GM10266 (cell line): Measurements from ENCODE around the gene FUBP1.
"Not testable (repeated sequence)": the region's sequence is repeated elsewhere in the genome, so short reads cannot be mapped to it uniquely, and the experiment has no call there.

Source experiments
- DNase-seq: peaks from one replicate; pipeline ENCODE4 v3.0.0; 2012; ENCODE audit errors: extremely low spot score
- TF ChIP-seq, protein P1 (sequence below): IDR thresholded peaks from 2 replicates; pipeline ENCODE4 v1.5.1; 2012; ENCODE audit warnings: mild to moderate bottlenecking, low read depth; ENCODE audit not compliant: control insufficient read depth, insufficient read depth; ENCODE audit errors: missing control alignments

The FUBP1 gene

DNA sequence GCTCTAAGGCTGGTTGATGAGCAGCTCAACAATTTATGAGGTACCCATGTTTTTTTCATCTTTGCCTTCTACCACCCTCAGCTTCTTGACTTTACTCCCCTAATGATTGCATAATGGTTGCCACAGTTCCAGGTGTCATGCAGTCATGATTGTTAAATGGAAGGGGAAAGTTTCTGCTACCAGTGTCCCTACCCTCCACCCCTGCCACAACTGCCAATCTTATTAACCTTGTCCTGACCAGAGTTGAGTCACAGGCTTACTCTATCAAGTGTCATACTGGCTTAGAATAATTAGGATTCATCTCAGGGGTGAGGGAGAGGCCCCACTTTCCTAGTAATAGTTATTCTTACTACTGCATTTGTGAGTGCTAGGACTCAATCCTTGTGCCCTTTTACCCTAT, 7.9 kb upstream of the FUBP1 start:
- TF ChIP-seq, protein P1, sequence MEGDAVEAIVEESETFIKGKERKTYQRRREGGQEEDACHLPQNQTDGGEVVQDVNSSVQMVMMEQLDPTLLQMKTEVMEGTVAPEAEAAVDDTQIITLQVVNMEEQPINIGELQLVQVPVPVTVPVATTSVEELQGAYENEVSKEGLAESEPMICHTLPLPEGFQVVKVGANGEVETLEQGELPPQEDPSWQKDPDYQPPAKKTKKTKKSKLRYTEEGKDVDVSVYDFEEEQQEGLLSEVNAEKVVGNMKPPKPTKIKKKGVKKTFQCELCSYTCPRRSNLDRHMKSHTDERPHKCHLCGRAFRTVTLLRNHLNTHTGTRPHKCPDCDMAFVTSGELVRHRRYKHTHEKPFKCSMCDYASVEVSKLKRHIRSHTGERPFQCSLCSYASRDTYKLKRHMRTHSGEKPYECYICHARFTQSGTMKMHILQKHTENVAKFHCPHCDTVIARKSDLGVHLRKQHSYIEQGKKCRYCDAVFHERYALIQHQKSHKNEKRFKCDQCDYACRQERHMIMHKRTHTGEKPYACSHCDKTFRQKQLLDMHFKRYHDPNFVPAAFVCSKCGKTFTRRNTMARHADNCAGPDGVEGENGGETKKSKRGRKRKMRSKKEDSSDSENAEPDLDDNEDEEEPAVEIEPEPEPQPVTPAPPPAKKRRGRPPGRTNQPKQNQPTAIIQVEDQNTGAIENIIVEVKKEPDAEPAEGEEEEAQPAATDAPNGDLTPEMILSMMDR, result no peak
- no peak for DNase-seq

DNA sequence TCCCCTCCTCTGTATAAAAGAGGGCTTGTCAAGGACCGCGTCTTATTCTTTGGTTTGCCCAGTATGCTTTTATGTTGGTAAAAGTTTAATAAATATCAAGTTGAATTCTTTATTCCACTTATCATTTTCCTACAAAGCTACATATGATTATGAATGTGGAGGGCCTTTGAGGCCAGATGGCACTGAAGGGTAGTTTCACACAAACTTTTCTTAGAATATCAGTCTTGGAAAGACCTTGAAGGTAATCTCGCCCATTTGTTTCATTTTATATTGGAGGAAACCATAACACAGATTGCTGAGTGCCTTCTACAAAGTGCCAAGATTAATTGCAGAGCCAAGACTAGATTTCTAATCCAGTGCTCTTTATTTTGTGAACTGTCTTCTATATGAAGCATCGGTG, 5.8 kb upstream of the FUBP1 start:
- no peak for DNase-seq
- TF ChIP-seq, protein P1, result no peak

DNA sequence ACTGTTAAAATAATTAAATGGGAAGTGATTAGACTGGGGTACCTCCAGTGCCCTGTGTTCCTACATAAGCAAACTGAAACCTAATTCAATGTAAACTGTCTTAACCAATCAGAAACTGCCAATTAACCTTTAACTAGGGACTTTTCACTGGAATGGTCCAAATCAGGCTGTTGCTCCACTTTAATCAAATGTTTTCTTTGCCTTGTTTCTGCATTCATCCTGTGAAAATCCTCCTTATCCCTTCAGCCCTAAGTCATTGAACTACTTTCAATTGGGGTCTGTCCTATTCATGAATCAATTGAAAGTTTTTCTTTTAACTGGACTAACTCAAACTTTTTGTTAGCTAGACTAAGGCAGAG, 5.1 kb upstream of the FUBP1 start:
- TF ChIP-seq, protein P1, result no peak
- DNase-seq, result no peak

DNA sequence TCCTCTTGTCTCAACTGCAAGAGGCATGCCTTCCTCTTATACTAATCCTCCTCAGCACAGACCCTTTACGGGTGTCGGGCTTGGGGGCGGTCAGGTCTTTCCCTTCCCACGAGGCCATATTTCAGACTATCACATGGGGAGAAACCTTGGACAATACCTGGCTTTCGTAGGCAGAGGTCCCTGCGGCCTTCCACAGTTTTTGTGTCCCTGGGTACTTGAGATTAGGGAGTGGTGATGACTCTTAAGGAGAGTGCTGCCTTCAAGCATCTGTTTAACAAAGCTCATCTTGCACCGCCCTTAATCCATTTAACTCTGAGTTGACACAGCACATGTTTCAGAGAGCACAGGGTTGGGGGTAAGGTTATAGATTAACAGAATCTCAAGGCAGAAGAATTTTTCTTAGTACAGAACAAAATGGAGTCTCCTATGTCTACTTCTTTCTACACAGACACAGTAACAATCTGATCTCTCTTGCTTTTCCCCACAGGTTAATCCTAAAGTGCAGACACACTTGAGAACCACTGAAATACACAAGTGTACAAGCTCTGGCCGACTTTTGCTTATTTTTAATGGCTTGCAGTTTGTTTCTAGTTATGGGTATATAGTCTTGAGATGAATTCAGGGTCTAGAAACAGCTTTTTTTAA, 4.6 kb upstream of the FUBP1 start:
- DNase-seq, result not testable (repeated sequence)

DNA sequence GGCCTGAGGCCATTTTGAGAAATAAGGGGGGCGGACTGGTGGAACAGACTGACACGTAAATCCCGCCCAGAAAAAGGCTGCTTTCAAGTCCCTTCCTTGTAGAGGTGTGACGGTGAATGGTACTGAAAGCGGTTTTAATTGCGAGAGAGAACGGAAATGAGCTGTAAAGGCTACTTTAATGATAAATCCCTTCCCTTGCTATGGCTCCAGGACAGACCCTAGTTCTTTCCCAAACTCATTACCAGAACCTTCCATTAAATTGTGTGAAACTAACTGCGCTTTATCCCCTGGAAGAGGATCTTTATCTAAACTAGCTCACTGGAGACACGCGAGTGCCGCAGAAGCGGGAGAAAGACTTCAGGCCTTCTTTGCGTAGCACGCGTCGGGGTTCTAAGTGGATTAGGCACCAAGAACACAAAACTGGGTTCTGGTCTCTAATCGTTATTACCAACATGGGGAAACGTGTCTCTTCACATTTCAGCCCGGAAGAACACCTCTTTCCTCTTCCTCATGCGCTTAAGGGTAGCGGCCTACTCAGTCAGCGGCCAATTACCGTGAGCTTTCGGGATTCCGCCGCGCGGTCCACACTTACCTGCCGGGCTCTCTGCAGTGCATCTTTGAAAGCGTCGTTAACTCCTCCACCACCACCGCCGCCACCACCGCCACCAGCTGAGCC, 441 bp downstream of the FUBP1 start:
- TF ChIP-seq, protein P1, result no peak
- peak; percentile 73 for DNase-seq

DNA sequence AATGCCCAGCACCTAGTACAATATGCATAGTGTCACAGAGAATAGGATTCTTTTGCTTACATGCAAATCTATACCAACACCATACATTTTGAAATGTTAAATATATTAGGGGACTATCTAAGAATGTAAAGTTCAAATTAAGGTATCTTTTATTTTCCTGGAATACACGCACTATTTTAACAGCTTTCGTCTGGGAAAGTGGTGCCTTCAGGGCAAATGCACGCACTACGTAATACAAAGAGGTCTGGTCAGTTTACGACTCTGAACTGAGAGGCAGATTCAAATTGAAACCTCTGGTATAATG, 931 bp downstream of the FUBP1 start:
- TF ChIP-seq, protein P1, result no peak
- no peak for DNase-seq

DNA sequence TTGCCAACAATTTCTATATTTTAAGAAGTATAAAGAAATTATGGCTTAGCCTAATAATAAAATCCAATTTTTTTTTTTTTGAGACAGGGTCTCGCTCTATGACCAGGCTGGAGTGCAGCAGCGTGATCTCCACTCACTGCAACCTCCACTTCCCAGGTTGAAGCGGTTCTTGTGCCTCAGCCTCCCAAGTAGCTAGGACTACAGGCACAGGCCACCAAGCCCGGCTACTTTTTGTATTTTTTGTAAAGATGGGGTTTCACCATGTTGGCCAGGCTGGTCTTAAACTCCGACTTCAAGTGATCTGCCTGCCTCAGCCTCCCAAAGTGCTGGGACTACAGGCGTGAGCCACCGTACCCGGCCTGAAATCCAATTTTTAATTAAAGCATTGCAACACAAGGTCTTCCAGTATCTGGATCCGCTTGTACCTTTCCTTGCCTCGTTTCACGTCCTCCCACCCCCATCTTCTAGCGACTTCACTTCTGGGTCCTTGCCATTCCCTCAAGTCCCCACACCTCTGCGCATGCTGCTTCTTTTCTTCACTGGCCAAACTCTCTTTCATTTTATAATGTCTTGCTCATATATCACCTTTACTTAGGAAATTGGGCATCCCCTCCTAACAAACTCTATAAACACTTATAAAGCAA, 2.3 kb downstream of the FUBP1 start:
- no peak for DNase-seq
- TF ChIP-seq, protein P1, result no peak
